ENCODE results near the gene CADM1. TPM values are rescaled to one million over a fixed set of nuclear protein-coding genes. Genes with fewer than 3 reads are reported as not detected.
"Not testable (repeated sequence)": the region's sequence is repeated elsewhere in the genome, so short reads cannot be mapped to it uniquely, and the experiment has no call there.

Gene CADM1
- total RNA-seq, 2 experiments from 2014 or later, result 59.7 to 89.7 TPM

DNA sequence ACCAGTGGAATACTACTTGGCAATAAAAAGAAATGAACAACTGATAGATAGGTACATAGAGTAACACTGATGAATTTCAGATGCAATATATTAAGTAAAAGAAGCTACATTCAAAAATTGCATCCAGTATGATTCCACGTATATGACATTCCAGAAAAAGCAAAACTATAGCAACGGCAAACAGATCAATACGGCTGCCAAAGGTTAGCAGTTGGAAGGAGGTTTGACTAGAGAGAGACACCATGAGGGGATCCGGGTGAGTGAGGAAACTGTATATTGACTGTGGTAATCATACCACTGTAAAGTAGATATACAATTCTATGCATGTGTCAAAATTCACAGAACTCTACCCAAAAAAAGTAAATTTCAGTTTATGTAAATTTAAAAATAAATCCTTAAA, 28.7 kb downstream of the CADM1 start:
- Histone ChIP-seq H3K9me2 (ENCODE audit: insufficient read depth, low read length) (no peaks in the 10 kb centered on the region), H2AFZ (ENCODE audit: low read length) (no peak overlapping the region), H3K4me1 (ENCODE audit: insufficient read depth, low read length, poor library complexity, severe bottlenecking) (peaks cover 33% of the 10 kb centered on the region), H3K9me3 (ENCODE audit: low read length) (peaks cover 12% of the 10 kb centered on the region; the same call in 1 of the 2 replicates), H3K36me3 (ENCODE audit: insufficient read depth, low read length) (peaks cover 5% of the 10 kb centered on the region; the same call in 1 of the 2 replicates), H3K4me3 (ENCODE audit: low read depth, low read length, poor library complexity, severe bottlenecking) (no peak overlapping the region), H3K4me2 (ENCODE audit: low read length) (no peak overlapping the region), H3K79me2 (ENCODE audit: insufficient read depth, low read depth, low read length) (peaks cover 32% of the 10 kb centered on the region), H3K27ac (ENCODE audit: low read depth, low read length, poor library complexity, severe bottlenecking) (no peak overlapping the region), H4K20me1 (ENCODE audit: insufficient read depth, low read length) (no peaks in the 10 kb centered on the region)
- intact Hi-C loops (cut with micrococcal nuclease; ENCODE audit: unreplicated experiment), result no loop called here
- DNase-seq (ENCODE audit: low spot score), result no peak
- CTCF ChIA-PET (ENCODE audit: unreplicated experiment), result no interaction called here
- POLR2A ChIA-PET, result interaction anchor here (0.7 kb wide), 1 partner anchor 225 kb away, joined by 4 read pairs; no protein-coding TSS in a partner anchor
- TF ChIP-seq EZH2phosphoT487 (IDR thresholded peaks at IDR 0.05; ENCODE audit: borderline replicate concordance, low read depth, low read length), result no peak
- TF ChIP-seq CTCF (conservative IDR thresholded peaks at IDR 0.05; ENCODE audit: low read length), result no peak
- no TSS peak for BruUV-seq (replicated peaks)

DNA sequence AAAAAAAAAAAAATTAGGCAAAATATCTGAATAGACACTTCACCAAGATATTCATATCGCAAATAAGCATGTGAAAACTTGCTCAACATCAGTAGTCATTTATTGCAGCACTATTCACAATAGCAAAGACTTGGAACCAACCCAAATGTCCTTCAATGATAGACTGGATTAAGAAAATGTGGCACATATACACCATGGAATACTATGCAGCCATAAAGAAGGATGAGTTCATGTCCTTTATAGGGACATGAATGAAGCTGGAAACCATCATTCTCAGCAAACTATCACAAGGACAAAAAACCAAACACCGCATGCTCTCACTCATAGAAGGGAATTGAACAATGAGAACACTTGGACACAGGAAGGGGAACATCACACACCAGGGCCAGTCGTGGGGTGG, 29.9 kb downstream of the CADM1 start:
- peaks cover 12% of the 10 kb centered on the region; the same call in 1 of the 2 replicates for H3K9me3 ChIP-seq (ENCODE audit: low read length)
- peaks cover 40% of the 10 kb centered on the region for H3K79me2 ChIP-seq (ENCODE audit: insufficient read depth, low read depth, low read length)
- H4K20me1 ChIP-seq (ENCODE audit: insufficient read depth, low read length); H3K4me3 ChIP-seq (ENCODE audit: low read depth, low read length, poor library complexity, severe bottlenecking); H3K9me2 ChIP-seq (ENCODE audit: insufficient read depth, low read length); H3K27ac ChIP-seq (ENCODE audit: low read depth, low read length, poor library complexity, severe bottlenecking); intact Hi-C loops (cut with micrococcal nuclease; ENCODE audit: unreplicated experiment); H2AFZ ChIP-seq (ENCODE audit: low read length); H3K4me2 ChIP-seq (ENCODE audit: low read length); H3K36me3 ChIP-seq (ENCODE audit: insufficient read depth, low read length); BruUV-seq (replicated peaks); DNase-seq (ENCODE audit: low spot score); CTCF ChIA-PET (ENCODE audit: unreplicated experiment); POLR2A ChIA-PET: not testable (repeated sequence)
- peaks cover 44% of the 10 kb centered on the region for H3K4me1 ChIP-seq (ENCODE audit: insufficient read depth, low read length, poor library complexity, severe bottlenecking)

DNA sequence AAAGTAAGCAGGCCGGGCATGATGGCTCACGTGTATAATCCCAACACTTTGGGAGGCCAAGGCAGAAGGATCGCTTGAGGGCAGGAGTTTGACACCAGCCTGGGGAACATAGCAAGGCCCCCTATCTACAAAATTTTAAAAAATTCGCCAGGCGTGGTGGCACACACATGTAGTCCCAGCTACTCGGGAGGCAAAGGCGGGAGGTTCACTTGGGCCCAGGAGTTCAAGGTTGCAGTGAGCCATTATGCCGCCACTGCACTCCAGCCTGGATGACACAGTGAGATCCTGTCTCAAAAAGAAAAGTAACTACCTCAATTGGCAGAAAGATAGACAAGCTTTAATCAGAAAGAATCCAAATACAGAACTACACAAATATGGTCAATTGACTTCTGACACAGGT, 31.0 kb downstream of the CADM1 start:
- peaks cover 12% of the 10 kb centered on the region; the same call in 1 of the 2 replicates for H3K9me3 ChIP-seq (ENCODE audit: low read length)
- CTCF ChIA-PET (ENCODE audit: unreplicated experiment), result interaction anchor here (1.8 kb wide), 1 partner anchor 29 kb away, joined by 8 read pairs; no protein-coding TSS in a partner anchor

More for the DNA sequence above, 31.0 kb downstream of the CADM1 start:
- TF ChIP-seq CTCF (conservative IDR thresholded peaks at IDR 0.05; ENCODE audit: low read length) (no peak), EZH2phosphoT487 (IDR thresholded peaks at IDR 0.05; ENCODE audit: borderline replicate concordance, low read depth, low read length) (no peak)
- Histone ChIP-seq H3K27ac (ENCODE audit: low read depth, low read length, poor library complexity, severe bottlenecking) (peak overlapping the region; percentile 87), H3K79me2 (ENCODE audit: insufficient read depth, low read depth, low read length) (peaks cover 38% of the 10 kb centered on the region), H2AFZ (ENCODE audit: low read length) (no peak overlapping the region), H3K9me2 (ENCODE audit: insufficient read depth, low read length) (no peaks in the 10 kb centered on the region), H4K20me1 (ENCODE audit: insufficient read depth, low read length) (no peaks in the 10 kb centered on the region; the same call in 1 of the 2 replicates), H3K4me2 (ENCODE audit: low read length) (peak overlapping the region; percentile 72), H3K4me3 (ENCODE audit: low read depth, low read length, poor library complexity, severe bottlenecking) (no peak overlapping the region), H3K4me1 (ENCODE audit: insufficient read depth, low read length, poor library complexity, severe bottlenecking) (peaks cover 56% of the 10 kb centered on the region), H3K36me3 (ENCODE audit: insufficient read depth, low read length) (peaks cover 5% of the 10 kb centered on the region; the same call in 1 of the 2 replicates)
- POLR2A ChIA-PET, result interaction anchor here (0.5 to 4.5 kb wide), 5 partner anchors 10 to 79 kb away, joined by 3 to 23 read pairs (median 4); no protein-coding TSS in a partner anchor
- no TSS peak for BruUV-seq (replicated peaks)
- DNase-seq (ENCODE audit: low spot score), result no peak
- intact Hi-C loops (cut with micrococcal nuclease; ENCODE audit: unreplicated experiment), result no loop called here
